SJSA1 (cell line): ENCODE data around the gene LEF1. TPM values are rescaled to one million over a fixed set of nuclear protein-coding genes. Genes with fewer than 3 reads are reported as not detected.

ENCODE experiments used
- DNase-seq, 2 experiments: peaks; one replicate each; pipeline ENCODE4 v3.0.0-alpha.2; 2015 to 2020; ENCODE audit warnings: low spot score in 2 of 2, low read depth in 1 of 2
- H3K27ac ChIP-seq: fragments of 250-450 bp; sonication (Bioruptor Pico); 2 replicates; pipeline ENCODE4 v1.5.1; 2020; ENCODE audit warnings: mild to moderate bottlenecking, moderate library complexity
- H3K27me3 ChIP-seq: fragments of 250-450 bp; sonication (Bioruptor Pico); replicated peaks from 2 replicates; pipeline ENCODE4 v1.5.1; 2020; ENCODE audit warnings: mild to moderate bottlenecking, moderate library complexity
- H3K36me3 ChIP-seq: fragments of 250-450 bp; sonication (Bioruptor Pico); 2 replicates; pipeline ENCODE4 v1.5.1; 2020; ENCODE audit warnings: mild to moderate bottlenecking
- H3K4me1 ChIP-seq: fragments of 250-450 bp; sonication (Bioruptor Pico); replicated peaks from 2 replicates; pipeline ENCODE4 v1.6.1; 2021; ENCODE audit warnings: mild to moderate bottlenecking
- H3K4me3 ChIP-seq: fragments of 250-450 bp; sonication (Bioruptor Pico); 2 replicates; pipeline ENCODE4 v1.5.1; 2020; ENCODE audit warnings: mild to moderate bottlenecking
- H3K9me3 ChIP-seq: fragments of 250-450 bp; sonication (Bioruptor Pico); replicated peaks from 2 replicates; pipeline ENCODE4 v1.5.1; 2020; ENCODE audit warnings: mild to moderate bottlenecking
- total RNA-seq: library from RNA; depleted of rRNA; stranded (reverse); fragments of >200 nt; shearing (Covaris generic); gene quantifications from 2 replicates; pipeline ENCODE4 v1.2.3, GENCODE V29; 2014

Gene LEF1
- total RNA-seq, 1 experiment from 2014 or later, result 55.5 TPM

GRCh38 chr4:108107101-108107500, 61.6 kb downstream of the LEF1 start:
- DNase-seq, result no peak
- Histone ChIP-seq H3K36me3 (peaks cover 21% of the 10 kb centered on the region), H3K27ac (no peak overlapping the region), H3K4me1 (no peaks in the 10 kb centered on the region), H3K9me3 (no peaks in the 10 kb centered on the region), H3K4me3 (no peak overlapping the region), H3K27me3 (no peaks in the 10 kb centered on the region)

GRCh38 chr4:108106186-108106585, 62.5 kb downstream of the LEF1 start:
- Histone ChIP-seq H3K4me3 (no peak overlapping the region), H3K36me3 (peaks cover 15% of the 10 kb centered on the region), H3K4me1 (no peaks in the 10 kb centered on the region), H3K27ac (no peak overlapping the region), H3K9me3 (no peaks in the 10 kb centered on the region), H3K27me3 (no peaks in the 10 kb centered on the region)
- no peak for DNase-seq

GRCh38 chr4:108103099-108103862, 65.5 kb downstream of the LEF1 start:
- Histone ChIP-seq H3K27ac (no peak overlapping the region), H3K9me3 (no peaks in the 10 kb centered on the region), H3K4me1 (no peaks in the 10 kb centered on the region), H3K36me3 (0 out of 2 replicates have a peak, but pooled peaks cover 5% of the 10 kb centered on the region), H3K4me3 (no peak overlapping the region), H3K27me3 (no peaks in the 10 kb centered on the region)
- no peak for DNase-seq

- Histone ChIP-seq H3K36me3 (0 out of 2 replicates have a peak, but pooled peaks cover 5% of the 10 kb centered on the region), H3K4me3 (no peak overlapping the region), H3K4me1 (no peaks in the 10 kb centered on the region), H3K9me3 (no peaks in the 10 kb centered on the region), H3K27ac (no peak overlapping the region), H3K27me3 (no peaks in the 10 kb centered on the region)
- no peak for DNase-seq
These were observed 67.9 kb downstream of the LEF1 start for GRCh38 chr4:108100827-108101226.

- Histone ChIP-seq H3K4me3 (no peak overlapping the region), H3K9me3 (no peaks in the 10 kb centered on the region), H3K36me3 (0 out of 2 replicates have a peak, but pooled peaks cover 5% of the 10 kb centered on the region), H3K4me1 (no peaks in the 10 kb centered on the region), H3K27me3 (no peaks in the 10 kb centered on the region), H3K27ac (no peak overlapping the region)
- DNase-seq, result no peak
These were observed 68.9 kb downstream of the LEF1 start for GRCh38 chr4:108099838-108100237.

- Histone ChIP-seq H3K36me3 (peaks cover 5% of the 10 kb centered on the region; the same call in 1 of the 2 replicates), H3K27ac (no peak overlapping the region), H3K9me3 (no peaks in the 10 kb centered on the region), H3K4me3 (no peak overlapping the region), H3K27me3 (no peaks in the 10 kb centered on the region), H3K4me1 (no peaks in the 10 kb centered on the region)
- no peak for DNase-seq
These were observed 70.7 kb downstream of the LEF1 start for GRCh38 chr4:108097990-108098553.

- Histone ChIP-seq H3K9me3 (no peaks in the 10 kb centered on the region), H3K4me1 (no peaks in the 10 kb centered on the region), H3K27ac (no peak overlapping the region), H3K27me3 (no peaks in the 10 kb centered on the region), H3K36me3 (peaks cover 5% of the 10 kb centered on the region; the same call in 1 of the 2 replicates), H3K4me3 (no peak overlapping the region)
- DNase-seq, result no peak
These were observed 73.7 kb downstream of the LEF1 start for GRCh38 chr4:108094923-108095482.

- Histone ChIP-seq H3K27me3 (no peaks in the 10 kb centered on the region), H3K9me3 (no peaks in the 10 kb centered on the region), H3K36me3 (peaks cover 5% of the 10 kb centered on the region; the same call in 1 of the 2 replicates), H3K27ac (no peak overlapping the region), H3K4me3 (no peak overlapping the region), H3K4me1 (no peaks in the 10 kb centered on the region)
- DNase-seq, result no peak
These were observed 74.6 kb downstream of the LEF1 start for GRCh38 chr4:108094131-108094530.

GRCh38 chr4:108092288-108092687, 76.4 kb downstream of the LEF1 start:
- Histone ChIP-seq H3K27ac (no peak overlapping the region), H3K27me3 (no peaks in the 10 kb centered on the region), H3K36me3 (peaks cover 8% of the 10 kb centered on the region), H3K4me1 (no peaks in the 10 kb centered on the region), H3K9me3 (no peaks in the 10 kb centered on the region), H3K4me3 (no peak overlapping the region)
- DNase-seq, result no peak

GRCh38 chr4:108087293-108087967, 81.3 kb downstream of the LEF1 start:
- no peaks in the 10 kb centered on the region for H3K27me3 ChIP-seq
- no peak overlapping the region for H3K27ac ChIP-seq
- peaks cover 25% of the 10 kb centered on the region for H3K36me3 ChIP-seq
- DNase-seq, result no peak
- H3K4me3 ChIP-seq, result no peak overlapping the region
- no peaks in the 10 kb centered on the region for H3K9me3 ChIP-seq
- H3K4me1 ChIP-seq, result no peaks in the 10 kb centered on the region

GRCh38 chr4:108081256-108081655, 87.5 kb downstream of the LEF1 start:
- H3K4me1 ChIP-seq, result no peaks in the 10 kb centered on the region
- no peak overlapping the region for H3K27ac ChIP-seq
- no peaks in the 10 kb centered on the region for H3K27me3 ChIP-seq
- H3K36me3 ChIP-seq, result peaks cover 47% of the 10 kb centered on the region
- H3K9me3 ChIP-seq, result no peaks in the 10 kb centered on the region
- H3K4me3 ChIP-seq, result no peak overlapping the region
- DNase-seq, result no peak

GRCh38 chr4:108080747-108081146, 88.0 kb downstream of the LEF1 start:
- Histone ChIP-seq H3K27me3 (no peaks in the 10 kb centered on the region), H3K27ac (no peak overlapping the region), H3K4me3 (no peak overlapping the region), H3K4me1 (no peaks in the 10 kb centered on the region), H3K9me3 (no peaks in the 10 kb centered on the region), H3K36me3 (peaks cover 47% of the 10 kb centered on the region)
- DNase-seq, result no peak

GRCh38 chr4:108078024-108078733, 90.6 kb downstream of the LEF1 start:
- Histone ChIP-seq H3K27ac (no peak overlapping the region), H3K27me3 (no peaks in the 10 kb centered on the region), H3K36me3 (peaks cover 49% of the 10 kb centered on the region), H3K9me3 (no peaks in the 10 kb centered on the region), H3K4me1 (no peaks in the 10 kb centered on the region), H3K4me3 (no peak overlapping the region)
- DNase-seq, result no peak
